Loucy (cell line): ENCODE results near the gene CEP128.

ENCODE experiments used
- EZH2phosphoT487 ChIP-seq: fragments of 200-600 bp; IDR thresholded peaks from 2 replicates; pipeline ENCODE4 v1.6.1; 2018; ENCODE audit warnings: antibody characterized with exemption, mild to moderate bottlenecking, moderate library complexity, borderline replicate concordance
- TF ChIP-seq, protein P1 (sequence below): fragments of 200-600 bp; sonication (generic); conservative IDR thresholded peaks from 2 replicates; pipeline ENCODE4 v1.5.1; 2014; ENCODE audit warnings: mild to moderate bottlenecking, antibody characterized with exemption, low read length

GRCh38 chr14:80958226-80958625 lies 16.7 kb upstream of the CEP128 start:
- TF ChIP-seq, protein P1, sequence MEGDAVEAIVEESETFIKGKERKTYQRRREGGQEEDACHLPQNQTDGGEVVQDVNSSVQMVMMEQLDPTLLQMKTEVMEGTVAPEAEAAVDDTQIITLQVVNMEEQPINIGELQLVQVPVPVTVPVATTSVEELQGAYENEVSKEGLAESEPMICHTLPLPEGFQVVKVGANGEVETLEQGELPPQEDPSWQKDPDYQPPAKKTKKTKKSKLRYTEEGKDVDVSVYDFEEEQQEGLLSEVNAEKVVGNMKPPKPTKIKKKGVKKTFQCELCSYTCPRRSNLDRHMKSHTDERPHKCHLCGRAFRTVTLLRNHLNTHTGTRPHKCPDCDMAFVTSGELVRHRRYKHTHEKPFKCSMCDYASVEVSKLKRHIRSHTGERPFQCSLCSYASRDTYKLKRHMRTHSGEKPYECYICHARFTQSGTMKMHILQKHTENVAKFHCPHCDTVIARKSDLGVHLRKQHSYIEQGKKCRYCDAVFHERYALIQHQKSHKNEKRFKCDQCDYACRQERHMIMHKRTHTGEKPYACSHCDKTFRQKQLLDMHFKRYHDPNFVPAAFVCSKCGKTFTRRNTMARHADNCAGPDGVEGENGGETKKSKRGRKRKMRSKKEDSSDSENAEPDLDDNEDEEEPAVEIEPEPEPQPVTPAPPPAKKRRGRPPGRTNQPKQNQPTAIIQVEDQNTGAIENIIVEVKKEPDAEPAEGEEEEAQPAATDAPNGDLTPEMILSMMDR, result no peak
- no peak for TF ChIP-seq EZH2phosphoT487
